HG02981 (cell line): ENCODE data around the gene MARCOL.

ENCODE experiments used
- ATAC-seq: cut with Tn5 transposase; IDR thresholded peaks from one replicate; pipeline ENCODE4 v1.9.1; 2021; ENCODE audit warnings: mild to moderate bottlenecking, moderate library complexity; ENCODE audit not compliant: unreplicated experiment

The MARCOL gene, protein sequence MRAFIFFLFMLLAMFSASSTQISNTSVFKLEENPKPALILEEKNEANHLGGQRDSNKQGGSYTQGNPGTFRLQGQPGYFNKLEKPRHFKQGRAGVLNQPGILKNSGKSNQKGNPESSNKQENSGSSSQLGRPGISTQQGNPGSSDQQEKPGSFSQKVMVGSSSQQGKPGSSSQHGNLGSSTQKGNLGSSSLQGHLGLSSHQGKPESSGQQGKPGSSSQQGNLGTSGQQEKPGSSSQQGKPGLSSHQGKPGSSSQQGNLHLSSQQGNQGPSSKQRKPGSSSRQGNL

DNA sequence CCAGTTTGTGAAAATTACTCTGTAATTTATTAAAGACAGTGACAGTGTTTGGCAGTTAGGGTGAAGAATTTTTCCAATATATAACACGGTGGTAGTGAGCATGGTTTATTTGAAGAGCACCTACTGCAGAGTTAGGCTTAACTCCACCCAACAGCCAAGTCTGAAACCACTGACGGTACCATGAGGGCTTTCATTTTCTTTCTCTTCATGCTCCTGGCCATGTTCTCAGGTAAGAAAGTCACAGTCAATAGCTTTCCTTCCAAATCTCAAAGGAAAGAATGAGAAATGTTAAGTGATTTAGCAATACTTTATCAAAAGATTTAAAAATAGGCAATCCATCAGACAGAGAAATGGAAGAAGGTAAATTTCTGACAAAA, at the start of gene MARCOL:
MARCOL (plus strand) TSS at position 108 of the 377 bp plus-strand sequence; CDS start at position 181, 73 bp downstream.
- ATAC-seq: no peak

DNA sequence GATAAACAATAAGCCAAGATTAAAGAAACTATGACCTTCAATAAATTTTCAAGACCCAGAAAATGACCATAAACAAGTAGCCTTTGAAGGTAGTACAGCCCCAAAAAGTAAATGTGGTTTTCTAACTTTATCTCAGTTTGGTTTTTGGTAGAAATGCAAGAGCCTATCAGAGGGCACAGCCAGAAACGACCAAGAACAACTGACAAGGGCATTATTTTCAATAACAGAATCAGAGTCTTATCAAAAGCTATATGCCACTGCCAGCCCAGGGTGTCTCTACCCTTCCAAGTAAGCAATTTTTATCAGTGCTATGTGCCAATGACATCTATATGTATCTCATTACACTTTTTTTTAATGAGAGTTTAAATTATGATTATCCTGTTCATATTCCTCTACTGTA, 47.3 kb upstream of the MARCOL start:
- no peak for ATAC-seq

DNA sequence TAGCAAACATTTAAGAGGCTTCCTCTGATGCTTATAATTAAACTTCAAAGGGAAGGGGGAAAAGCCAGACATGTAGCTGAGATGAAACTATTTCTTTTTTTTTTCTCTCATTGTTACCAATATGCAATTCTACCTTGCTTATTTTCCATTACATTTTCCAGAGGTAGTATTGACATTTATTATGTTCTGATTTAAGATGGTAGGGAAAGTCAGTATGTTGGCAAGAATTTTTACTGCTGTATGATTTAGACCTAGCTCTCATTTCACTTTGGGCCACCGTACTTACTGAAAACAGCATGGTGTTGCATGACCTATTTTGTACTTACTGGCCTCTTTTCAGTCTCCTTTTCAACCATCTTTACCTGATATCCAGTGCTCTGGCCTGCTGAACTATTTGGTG, 45.1 kb upstream of the MARCOL start:
- no peak for ATAC-seq

DNA sequence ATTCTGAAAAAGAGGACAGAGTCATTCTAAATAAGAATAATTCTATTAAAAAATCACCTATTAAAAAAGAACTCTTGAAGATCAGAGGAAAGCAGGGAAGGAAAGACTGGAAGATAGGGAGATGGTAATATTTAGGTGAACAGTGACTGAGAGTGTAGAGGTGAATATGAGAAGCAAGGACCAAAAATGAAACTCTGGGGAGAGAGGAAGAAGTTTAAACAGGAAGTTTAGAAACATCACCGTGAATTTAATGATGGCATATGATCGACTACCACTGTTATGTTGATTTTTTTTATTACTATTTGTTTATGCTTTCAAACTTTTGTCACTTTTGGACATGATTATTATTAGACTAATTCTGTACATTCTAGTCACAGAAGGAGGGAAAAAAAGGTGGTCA, 37.2 kb upstream of the MARCOL start:
- ATAC-seq: no peak

DNA sequence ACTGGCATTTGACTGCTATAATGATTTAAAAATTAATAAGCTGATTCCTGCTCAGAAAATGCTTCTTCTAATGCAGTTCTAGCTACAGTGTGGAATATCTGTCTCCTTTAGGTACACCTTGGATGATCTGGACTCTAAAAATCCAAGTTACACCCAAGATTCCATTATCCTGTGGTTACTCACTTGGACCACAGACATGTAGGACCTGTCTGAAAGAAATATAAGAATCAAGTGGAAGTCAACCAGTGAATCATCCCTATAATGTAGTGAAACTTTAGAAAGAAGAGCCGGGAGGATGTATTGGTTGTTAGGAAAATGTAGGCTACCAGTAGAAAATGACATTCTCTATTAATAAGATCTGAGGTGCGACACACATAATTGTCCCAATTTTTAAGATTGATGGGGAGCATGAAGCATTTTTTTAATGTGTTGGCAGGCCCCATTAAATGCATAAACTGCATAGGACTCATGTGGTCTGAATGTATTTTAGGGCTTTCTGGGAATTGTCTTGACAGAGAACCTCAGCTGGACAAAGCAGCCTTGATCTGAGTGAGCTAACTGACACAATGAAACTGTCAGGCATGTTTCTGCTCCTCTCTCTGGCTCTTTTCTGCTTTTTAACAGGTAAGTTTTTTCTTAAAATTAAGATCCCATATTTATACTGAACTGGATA, 35.7 kb upstream of the MARCOL start, which contains the start of gene SPINK6:
SPINK6 (plus strand) TSS at position 512 of the 673 bp plus-strand sequence; CDS start at position 567, 55 bp downstream.
- ATAC-seq: no peak

DNA sequence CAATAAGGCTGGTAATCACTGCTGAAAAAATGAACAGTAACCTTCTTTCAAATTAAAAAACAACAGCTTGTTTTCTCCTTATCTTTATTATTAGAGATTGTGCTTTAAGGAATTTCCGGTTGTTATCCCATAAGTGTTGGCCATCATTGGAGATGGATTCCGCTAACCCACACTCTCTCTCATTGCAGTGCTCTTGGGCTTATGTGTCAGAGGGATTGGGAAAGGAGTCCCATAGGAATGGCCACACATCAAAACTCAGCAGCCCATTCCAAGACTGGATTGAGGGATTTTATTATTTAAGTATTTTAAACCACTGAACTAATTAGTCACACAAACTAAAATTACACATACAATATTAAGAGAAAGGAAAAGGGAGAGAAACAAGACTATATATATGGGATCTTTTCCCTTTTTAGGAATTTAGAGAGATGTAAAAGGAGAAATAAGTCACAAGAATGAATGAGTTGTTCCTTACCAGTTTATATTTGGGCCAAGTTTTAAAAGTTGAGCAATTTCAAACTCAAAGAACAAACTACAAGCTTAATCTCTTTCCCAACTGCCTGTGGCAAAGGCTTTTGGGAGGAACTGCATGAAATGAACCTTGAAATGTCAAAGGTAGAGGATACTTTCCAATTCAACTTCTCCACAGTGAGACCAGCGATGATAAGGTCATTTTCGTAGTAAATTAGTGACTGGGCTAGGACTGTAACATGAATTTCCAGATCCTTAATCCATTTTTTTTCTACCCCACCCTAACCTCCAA, 33.1 kb upstream of the MARCOL start:
- ATAC-seq: no peak

DNA sequence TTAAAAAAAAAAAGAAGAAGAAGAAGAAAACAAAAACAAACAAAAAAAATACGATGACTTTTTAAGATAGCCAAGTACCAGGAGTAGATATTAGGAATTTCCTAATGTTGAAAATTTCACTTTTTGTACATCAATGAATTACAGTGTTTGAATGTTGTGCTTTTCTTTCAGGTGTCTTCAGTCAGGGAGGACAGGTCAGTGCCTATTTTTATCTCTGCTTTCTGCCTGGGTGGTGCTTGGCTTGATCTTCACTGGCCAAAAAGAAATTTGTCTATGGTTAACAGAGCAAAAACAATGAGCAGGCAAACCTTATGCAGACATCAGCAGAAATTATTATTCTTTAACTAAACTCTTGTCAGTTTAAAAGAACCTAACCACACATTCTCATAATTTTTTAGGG, 32.5 kb upstream of the MARCOL start:
- ATAC-seq: no peak

DNA sequence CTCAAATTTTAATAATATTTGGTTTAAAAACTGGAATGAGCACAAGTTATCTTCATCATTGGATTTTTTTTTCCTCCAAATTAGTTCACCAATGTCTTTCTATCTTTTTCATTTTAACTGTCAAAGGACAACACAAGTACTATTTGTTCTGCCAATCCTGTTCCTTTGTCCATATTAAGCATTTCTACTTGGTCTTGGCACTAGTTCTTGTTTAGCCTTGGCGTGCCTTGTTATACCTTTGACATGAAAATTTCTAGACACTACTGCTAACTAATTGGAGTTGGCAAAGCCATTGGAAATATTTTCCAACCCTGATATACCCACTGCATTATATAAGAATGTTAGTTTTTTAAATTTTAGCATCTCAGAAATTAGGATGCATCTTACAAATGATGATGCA, 31.7 kb upstream of the MARCOL start:
- ATAC-seq: no peak

DNA sequence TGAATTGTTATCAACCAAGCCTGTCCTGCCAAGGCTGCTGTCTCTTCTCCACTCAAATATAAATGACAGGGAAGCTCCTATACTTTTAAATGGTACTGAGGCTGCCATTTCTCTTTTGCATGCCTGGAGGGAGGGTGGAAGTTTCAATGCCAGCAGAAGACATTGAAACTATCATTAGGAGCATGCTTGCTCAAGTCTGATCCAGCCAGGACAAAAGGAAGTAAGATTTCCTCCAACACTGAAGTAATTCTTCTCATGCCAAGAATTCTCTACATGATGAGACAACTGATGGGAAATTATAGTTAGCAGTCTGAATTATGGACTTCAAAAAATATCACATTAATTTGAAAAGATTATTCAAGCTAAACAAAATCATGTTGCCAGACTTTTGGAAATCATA, 30.1 kb upstream of the MARCOL start:
- ATAC-seq: no peak

DNA sequence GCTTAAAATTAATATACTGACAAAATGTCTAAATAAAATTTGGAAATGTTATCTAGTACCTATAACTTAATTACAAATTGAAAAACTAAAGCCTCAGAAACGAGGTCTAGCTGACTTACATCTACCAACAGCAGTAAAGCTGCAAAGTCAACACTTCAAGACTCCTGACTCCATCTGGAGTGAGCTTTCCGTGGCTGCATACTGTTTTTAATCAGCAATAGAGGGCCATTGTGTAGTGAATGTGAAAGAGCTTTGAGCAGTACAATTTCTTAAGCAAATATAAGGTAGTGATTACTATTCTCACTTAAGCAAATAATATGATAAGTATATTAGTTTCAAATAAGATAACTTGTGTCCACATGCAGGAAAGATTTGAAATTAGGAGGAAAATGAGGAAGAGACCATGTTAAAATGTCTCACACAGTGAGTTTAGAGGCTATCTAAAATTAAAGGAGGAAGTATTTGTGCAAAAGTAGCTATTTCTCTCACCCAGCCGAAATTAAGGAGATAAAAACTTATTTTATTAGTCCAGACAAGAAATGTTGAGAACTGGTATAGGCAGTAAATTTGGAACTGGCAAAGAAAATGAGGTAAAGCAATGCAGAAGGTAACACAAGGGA, 29.1 kb upstream of the MARCOL start:
- ATAC-seq: no peak

DNA sequence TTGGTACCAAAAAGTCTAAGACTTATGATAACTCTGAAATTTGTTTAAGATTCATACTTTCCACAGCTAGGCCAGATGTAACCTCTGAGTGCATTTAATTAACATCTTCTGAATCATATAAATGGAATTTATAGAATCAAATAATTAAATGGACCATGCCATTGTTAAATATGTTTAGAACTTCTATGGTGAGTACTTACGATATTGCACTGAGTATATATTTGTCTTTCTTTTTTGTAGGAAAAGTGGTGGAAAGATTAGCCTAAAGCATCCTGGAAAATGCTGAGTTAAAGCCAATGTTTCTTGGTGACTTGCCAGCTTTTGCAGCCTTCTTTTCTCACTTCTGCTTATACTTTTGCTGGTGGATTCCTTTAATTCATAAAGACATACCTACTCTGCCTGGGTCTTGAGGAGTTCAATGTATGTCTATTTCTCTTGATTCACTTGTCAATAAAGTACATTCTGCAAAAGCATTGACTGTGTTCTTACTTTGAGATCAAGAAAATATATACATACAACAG, 23.6 kb upstream of the MARCOL start:
- ATAC-seq: no peak

DNA sequence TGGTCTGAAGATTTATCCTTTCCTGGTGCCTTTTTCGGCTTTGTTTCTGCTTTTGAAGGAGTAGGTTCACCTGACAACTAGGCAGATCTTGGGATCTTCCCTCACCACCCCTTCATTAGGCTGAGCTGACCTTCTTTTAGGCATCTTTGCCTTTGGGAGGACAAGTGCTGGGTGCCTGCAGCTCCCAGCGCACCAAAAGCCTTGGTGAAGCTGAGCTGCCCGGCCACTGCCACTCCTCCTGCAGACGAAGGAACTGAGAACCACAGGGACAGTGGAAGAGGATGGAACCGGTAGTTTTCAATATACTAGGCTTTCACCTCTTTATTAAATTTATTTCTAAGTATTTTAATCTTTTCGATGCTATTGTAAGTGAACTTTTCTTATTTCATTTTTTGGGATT, 16.8 kb upstream of the MARCOL start:
- no peak for ATAC-seq

DNA sequence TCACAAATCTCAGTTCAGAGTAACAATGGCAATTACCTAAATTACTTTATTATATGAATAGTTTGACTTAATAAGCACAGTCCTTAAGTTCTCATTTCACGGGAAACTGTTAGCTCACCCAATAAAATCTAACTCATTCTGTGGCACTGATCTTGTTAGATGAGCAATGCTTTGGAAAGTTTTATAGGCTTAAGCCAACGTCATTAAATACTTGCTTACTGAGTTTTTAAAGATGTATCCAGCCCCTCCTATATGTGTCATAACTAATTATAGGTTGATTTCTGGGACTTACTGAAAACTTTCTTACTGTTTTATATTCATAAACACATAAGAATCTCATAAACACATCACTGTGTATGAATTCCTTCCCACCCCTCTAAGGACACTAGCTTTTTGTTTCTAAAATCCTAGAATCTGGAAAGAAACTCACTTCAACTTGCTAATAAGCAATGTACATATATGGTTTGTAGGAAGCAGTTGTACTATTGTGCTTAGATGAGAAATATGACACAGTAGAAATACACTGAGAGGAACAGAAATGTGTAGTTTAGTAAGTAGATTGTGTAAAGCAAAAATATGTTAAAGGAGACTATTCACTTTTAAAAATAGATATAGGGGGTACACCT, 14.1 kb upstream of the MARCOL start:
- no peak for ATAC-seq

DNA sequence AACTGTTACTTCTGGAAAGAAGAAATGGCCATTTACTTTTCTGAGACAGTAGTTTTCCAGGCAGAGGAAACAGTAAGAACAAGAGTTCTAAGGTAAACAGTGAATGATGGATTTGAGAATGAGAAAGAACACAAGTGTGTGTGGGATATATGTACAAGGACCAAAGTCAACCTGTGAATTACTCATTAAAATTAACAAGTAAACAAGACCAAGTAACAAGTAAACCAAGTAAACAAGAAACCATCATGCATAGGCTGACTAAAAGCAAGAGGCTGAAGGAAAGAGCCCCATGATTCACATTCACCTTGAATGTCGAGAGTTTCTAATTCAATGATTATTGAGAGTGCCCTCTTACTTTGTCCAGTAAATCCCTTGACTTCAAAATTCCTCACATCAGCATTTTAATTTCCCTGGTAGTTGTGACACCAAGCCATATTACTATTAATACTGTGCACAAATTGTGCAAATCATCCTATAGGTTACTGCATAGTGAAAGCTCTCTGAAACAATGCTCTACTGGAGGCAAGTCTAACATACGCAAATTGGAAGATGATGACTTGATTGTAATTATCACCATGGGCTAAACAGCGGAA, 9.8 kb upstream of the MARCOL start:
- no peak for ATAC-seq

DNA sequence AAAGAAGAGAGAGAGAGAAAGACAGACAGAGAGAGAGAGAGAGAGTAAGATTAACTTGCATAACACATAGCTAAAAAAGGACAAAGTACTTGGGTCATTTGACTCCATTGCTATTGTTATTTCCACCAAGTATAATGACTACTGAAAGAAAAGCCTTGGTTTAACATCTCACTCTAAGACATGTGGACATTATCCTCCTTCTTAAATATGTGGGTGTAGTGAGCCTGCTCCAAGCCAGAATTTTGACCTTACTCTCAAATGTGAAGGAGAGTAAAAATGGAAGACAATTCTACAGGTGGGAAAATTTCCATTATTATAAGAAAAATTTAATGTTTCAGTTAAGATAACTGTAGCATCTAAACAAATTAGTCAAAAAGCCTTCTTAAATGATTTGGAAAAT, 8.5 kb upstream of the MARCOL start:
- ATAC-seq: no peak

DNA sequence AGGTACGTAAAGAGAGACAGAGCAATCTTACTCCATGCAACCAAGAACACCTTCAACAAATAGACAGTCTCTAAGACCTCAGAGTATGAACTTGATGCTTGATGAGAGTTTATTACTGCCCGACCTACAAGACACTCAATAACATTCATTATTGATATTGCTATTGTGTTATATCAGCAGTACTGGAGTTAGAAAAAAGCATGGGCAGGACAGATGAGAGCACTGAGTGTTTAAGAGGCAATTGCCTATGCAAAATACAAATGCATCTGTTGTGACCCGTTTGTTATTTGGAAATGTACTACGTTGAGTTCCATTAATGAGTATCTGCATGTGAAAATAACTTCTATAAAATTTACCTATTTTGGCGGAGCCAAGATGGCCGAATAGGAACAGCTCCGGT, 8.1 kb upstream of the MARCOL start:
- ATAC-seq: no peak

DNA sequence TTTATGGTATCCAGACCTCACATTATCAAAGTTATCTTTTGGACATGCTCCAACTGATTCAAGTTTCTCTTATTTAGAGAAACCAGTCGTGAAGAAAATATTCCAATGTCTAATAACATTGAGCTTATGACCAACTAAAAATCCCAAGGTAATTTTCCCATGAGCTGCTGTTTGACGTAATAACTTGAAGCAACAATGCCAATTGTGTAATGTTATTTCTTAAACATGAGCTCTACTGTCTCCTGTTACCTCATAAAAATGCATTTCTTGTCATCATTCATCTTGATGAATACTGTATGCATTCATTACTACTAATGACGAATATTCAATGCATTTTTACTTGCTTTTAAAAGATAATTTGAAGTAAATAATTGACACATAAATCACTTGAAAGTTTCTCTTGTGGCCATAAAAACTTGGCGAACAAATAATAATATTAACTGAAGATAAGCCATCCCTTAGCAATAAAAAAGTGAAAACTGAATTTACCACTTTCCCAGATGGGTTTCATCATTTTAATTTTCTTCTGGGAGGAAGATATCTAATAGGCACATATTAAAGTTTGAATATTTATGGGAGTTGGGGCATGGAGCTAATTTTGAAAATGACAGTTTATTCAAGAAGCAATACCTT, 424 bp upstream of the MARCOL start:
- no peak for ATAC-seq

DNA sequence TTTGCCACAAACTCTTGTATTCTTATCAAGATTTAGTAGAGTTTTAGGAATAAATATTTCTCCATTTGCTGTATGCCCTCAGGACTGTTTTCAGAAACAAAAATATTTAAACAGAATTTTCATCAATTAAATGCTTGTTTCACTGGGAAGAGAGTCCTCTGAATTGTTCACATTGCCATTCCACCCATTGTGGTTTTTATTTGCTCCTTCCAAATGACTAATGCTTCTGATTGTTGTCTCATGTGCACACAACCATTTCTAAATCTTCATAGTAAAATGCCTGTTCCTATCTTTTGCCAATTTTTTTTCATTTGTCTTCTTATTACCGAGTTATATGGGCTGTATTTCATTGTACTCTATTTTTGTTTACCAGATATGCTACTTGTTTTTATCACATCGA, 10.6 kb downstream of the MARCOL start:
- ATAC-seq: no peak

DNA sequence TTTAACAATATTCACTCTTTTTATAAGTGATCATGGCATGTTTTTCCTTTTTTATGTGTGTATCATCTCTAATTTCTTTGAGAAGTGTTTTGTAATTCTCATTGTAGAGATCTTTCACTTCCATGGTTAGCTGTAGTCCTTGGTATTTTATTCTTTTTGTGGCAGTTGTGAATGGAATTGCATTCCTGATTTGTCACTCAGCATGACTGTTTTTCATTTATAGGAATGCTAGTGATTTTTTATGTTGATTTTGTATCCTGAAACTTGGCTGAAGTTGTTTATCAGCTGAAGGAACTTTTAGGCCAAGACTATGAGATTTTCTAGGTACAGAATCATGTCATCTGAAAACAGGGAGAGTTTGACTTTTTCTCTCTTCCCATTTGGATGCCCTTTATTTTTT, 17.1 kb downstream of the MARCOL start:
- ATAC-seq: no peak

DNA sequence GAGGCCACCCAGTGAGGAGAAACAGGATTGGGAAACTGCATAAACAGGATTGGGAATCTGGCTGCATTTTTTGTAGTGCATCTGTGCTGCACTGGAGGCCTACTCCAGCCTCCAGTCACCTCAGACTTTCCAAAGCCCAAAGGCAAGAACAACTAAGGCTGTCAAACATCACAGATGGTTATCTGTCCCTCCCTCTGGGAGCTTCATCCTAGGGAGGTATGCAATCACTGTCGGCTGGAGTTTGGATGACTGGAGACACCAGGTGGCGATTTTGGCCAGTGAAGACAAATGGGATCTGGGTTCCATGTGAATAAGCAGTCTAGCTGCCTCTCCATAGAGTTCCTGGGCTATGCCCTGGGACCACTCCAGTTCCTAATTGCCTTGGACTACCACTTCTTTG, 21.0 kb downstream of the MARCOL start:
- no peak for ATAC-seq
